Small intestine (tissue), 7 donors: ENCODE measurements around the gene ACKR2. TPM values are rescaled to one million over a fixed set of nuclear protein-coding genes. Genes with fewer than 3 reads are reported as not detected.

ENCODE experiments used
- DNase-seq, 2 donors: peaks; one replicate each; pipeline versions ENCODE4 v3.0.0 to v3.0.0-alpha.2; 2013
- FAIRE-seq: peaks from 2 replicates; lab custom pipeline; 2012; peaks lifted over from hg19 to GRCh38; lab: Jason Lieb, UNC
- H3K27ac ChIP-seq, 3 donors: one replicate each; pipeline ENCODE4 v1.5.1; 2013; ENCODE audit warnings: low read length in 2 of 3, mild to moderate bottlenecking in 2 of 3, control low read depth in 1 of 3, inconsistent platforms in 1 of 3, low read depth in 1 of 3, moderate library complexity in 1 of 3
- H3K27me3 ChIP-seq, 3 donors: one replicate each; pipeline ENCODE4 v1.6.1; 2013; ENCODE audit warnings: low read length in 3 of 3, inconsistent platforms in 1 of 3; ENCODE audit not compliant: control insufficient read depth in 3 of 3, insufficient read depth in 3 of 3
- H3K36me3 ChIP-seq, 3 donors: one replicate each; pipeline ENCODE4 v1.6.1; 2013; ENCODE audit warnings: low read length in 3 of 3, inconsistent platforms in 1 of 3, low read depth in 1 of 3, mild to moderate bottlenecking in 1 of 3, moderate library complexity in 1 of 3; ENCODE audit not compliant: control insufficient read depth in 3 of 3, insufficient read depth in 2 of 3
- H3K4me1 ChIP-seq, 3 donors: one replicate each; pipeline ENCODE4 v1.6.1; 2013; ENCODE audit warnings: low read length in 2 of 3, inconsistent platforms in 1 of 3, low read depth in 1 of 3, mild to moderate bottlenecking in 1 of 3, moderate library complexity in 1 of 3; ENCODE audit not compliant: control insufficient read depth in 3 of 3, insufficient read depth in 2 of 3
- H3K4me3 ChIP-seq, 3 donors: one replicate each; pipeline ENCODE4 v1.5.1; 2013; ENCODE audit warnings: low read length in 3 of 3, control low read depth in 1 of 3, inconsistent platforms in 1 of 3, low read depth in 1 of 3, mild to moderate bottlenecking in 1 of 3, moderate library complexity in 1 of 3
- H3K9me3 ChIP-seq, 2 donors: one replicate each; pipeline ENCODE4 v1.6.1; 2013; ENCODE audit warnings: low read depth in 1 of 2, low read length in 1 of 2; ENCODE audit not compliant: control insufficient read depth in 2 of 2, insufficient read depth in 1 of 2
- WGBS, 3 donors: extraction: QIAGEN DNeasy Blood & Tissue Kit; methylation state at CpG; one replicate each; pipeline ENCODE4 v1.1.7; 2013; 5-methylcytosine and 5-hydroxymethylcytosine counted together
- polyA plus RNA-seq, 4 donors: library from polyadenylated mRNA; stranded (reverse) in 3 of 4; unstranded in 1 of 4; fragments of 200-250 nt in 3 of 4; fragments of 120-200 nt in 1 of 4; gene quantifications; one replicate each; pipeline versions ENCODE4 v1.2.1 to v1.2.3, GENCODE V29; 2013
- donor health status: healthy with polysubstance abuse.
- donor health status: control.
- donor health status: control.
- donor health status: Bipolar disorder and iron deficiency.
- donor health status: healthy.

ACKR2 gene
- polyA plus RNA-seq, 4 donors = 0.22 to 2.5 (median 1.3) TPM

GRCh38 chr3:42772670-42773408 is 36.4 kb upstream of the ACKR2 start, which contains the start of gene CCDC13:
Gene CCDC13 (minus strand): TSS chr3:42773253. CDS start chr3:42758345, 14,908 bp downstream.
- H3K27me3 ChIP-seq = peaks cover 0 to 6% (median 0%) of the 10 kb centered on the region in 3 donors
- no peaks in the 10 kb centered on the region for H3K36me3 ChIP-seq
- H3K4me1 ChIP-seq = peaks cover 0 to 5% (median 0%) of the 10 kb centered on the region in 3 donors
- DNase-seq (peak; percentile 62 to 93), FAIRE-seq (no peak)
- 2 to 8% (median 7%) methylated on average over 55 to 63 of the region's 63 CpGs for WGBS, 3 donors
- H3K4me3 ChIP-seq = peak within 1 kb of the TSS in 2 of 3 donors; percentile 45 to 46
- H3K9me3 ChIP-seq = peaks cover 0 to 2% of the 10 kb centered on the region in 2 donors
- peak within 1 kb of the TSS in 1 of 3 donors; percentile 84 for H3K27ac ChIP-seq

- Histone ChIP-seq H3K4me3 (peak overlapping the region in 2 of 3 donors; percentile 45 to 46), H3K4me1 (peaks cover 0 to 5% (median 0%) of the 10 kb centered on the region in 3 donors), H3K27me3 (peaks cover 0 to 6% (median 0%) of the 10 kb centered on the region in 3 donors), H3K27ac (peak overlapping the region in 1 of 3 donors; percentile 84), H3K36me3 (no peaks in the 10 kb centered on the region), H3K9me3 (peaks cover 0 to 2% of the 10 kb centered on the region in 2 donors)
- FAIRE-seq = no peak
- 12 to 14% (median 12%) methylated on average over 6 of the region's 6 CpGs for WGBS, 3 donors
- DNase-seq = no peak
Measured at GRCh38 chr3:42773409-42773751, 35.9 kb upstream of the ACKR2 start.

- H3K9me3 ChIP-seq = no peaks in the 10 kb centered on the region
- no peaks in the 10 kb centered on the region for H3K27me3 ChIP-seq
- peaks cover 0 to 3% (median 0%) of the 10 kb centered on the region in 3 donors for H3K4me1 ChIP-seq
- peak overlapping the region in 1 of 3 donors; percentile 52 for H3K27ac ChIP-seq
- DNase-seq (no peak), FAIRE-seq (no peak)
- H3K36me3 ChIP-seq = peaks cover 0 to 11% (median 7%) of the 10 kb centered on the region in 3 donors
- 72 to 89% (median 85%) methylated on average over 2 of the region's 2 CpGs for WGBS, 3 donors
- H3K4me3 ChIP-seq = no peak overlapping the region
Measured at GRCh38 chr3:42778644-42779043, 30.6 kb upstream of the ACKR2 start.

GRCh38 chr3:42780398-42780797 is 28.8 kb upstream of the ACKR2 start:
- Histone ChIP-seq H3K4me3 (no peak overlapping the region), H3K9me3 (no peaks in the 10 kb centered on the region), H3K36me3 (peaks cover 0 to 11% (median 7%) of the 10 kb centered on the region in 3 donors), H3K4me1 (peaks cover 0 to 3% (median 0%) of the 10 kb centered on the region in 3 donors), H3K27ac (peak overlapping the region in 1 of 3 donors; percentile 9), H3K27me3 (no peaks in the 10 kb centered on the region)
- FAIRE-seq (no peak), DNase-seq (no peak)
- WGBS, 3 donors = 66 to 79% (median 69%) methylated on average over 3 of the region's 3 CpGs

GRCh38 chr3:42780892-42781700 is 28.1 kb upstream of the ACKR2 start:
- Histone ChIP-seq H3K27ac (no peak overlapping the region), H3K27me3 (no peaks in the 10 kb centered on the region), H3K9me3 (no peaks in the 10 kb centered on the region), H3K4me3 (no peak overlapping the region), H3K36me3 (peaks cover 0 to 11% (median 7%) of the 10 kb centered on the region in 3 donors), H3K4me1 (peaks cover 0 to 3% (median 0%) of the 10 kb centered on the region in 3 donors)
- FAIRE-seq = no peak
- WGBS, 3 donors = 60 to 63% (median 63%) methylated on average over 11 of the region's 11 CpGs
- peak; percentile 63 to 80 for DNase-seq

- no peak for FAIRE-seq
- peak in 1 of 2 donors; percentile 45 for DNase-seq
- H3K36me3 ChIP-seq = peaks cover 2 to 27% (median 6%) of the 10 kb centered on the region in 3 donors
- 15 to 56% (median 54%) methylated on average over 1 of the region's 1 CpG for whole genome bisulfite sequencing, 3 donors
- H3K27ac ChIP-seq = no peak overlapping the region
- peaks cover 0 to 4% (median 0%) of the 10 kb centered on the region in 3 donors for H3K4me1 ChIP-seq
- no peaks in the 10 kb centered on the region for H3K27me3 ChIP-seq
- H3K9me3 ChIP-seq = no peaks in the 10 kb centered on the region
- H3K4me3 ChIP-seq = no peak overlapping the region
Measured at GRCh38 chr3:42786212-42786611, 23.0 kb upstream of the ACKR2 start.

- Histone ChIP-seq H3K36me3 (peaks cover 2 to 23% (median 4%) of the 10 kb centered on the region in 3 donors), H3K4me1 (peaks cover 0 to 4% (median 0%) of the 10 kb centered on the region in 3 donors), H3K27me3 (no peaks in the 10 kb centered on the region), H3K4me3 (no peak overlapping the region), H3K27ac (no peak overlapping the region), H3K9me3 (no peaks in the 10 kb centered on the region)
- no peak for DNase-seq
- FAIRE-seq = no peak
- 97 to 98% (median 98%) methylated on average over 2 of the region's 2 CpGs for WGBS, 3 donors
Measured at GRCh38 chr3:42786631-42787030, 22.6 kb upstream of the ACKR2 start.

GRCh38 chr3:42790714-42791229 is 18.5 kb upstream of the ACKR2 start:
- DNase-seq (no peak), FAIRE-seq (no peak)
- H3K27me3 ChIP-seq = no peaks in the 10 kb centered on the region
- H3K4me3 ChIP-seq = no peak overlapping the region
- H3K36me3 ChIP-seq = peaks cover 0 to 32% (median 3%) of the 10 kb centered on the region in 3 donors
- no peaks in the 10 kb centered on the region for H3K9me3 ChIP-seq
- H3K4me1 ChIP-seq = peaks cover 0 to 4% (median 0%) of the 10 kb centered on the region in 3 donors
- H3K27ac ChIP-seq = no peak overlapping the region
- WGBS, 3 donors = 70 to 72% (median 71%) methylated on average over 6 of the region's 6 CpGs
